ENCODE measurements around the gene NAPSA. TPM values are rescaled to one million over a fixed set of nuclear protein-coding genes. Genes with fewer than 3 reads are reported as not detected.

NAPSA gene
- total and polyA plus RNA-seq, 8 donors: 0.18 to 87.5 (median 1.9) TPM; not detected in 2

- Histone ChIP-seq H3K36me3 (peaks cover 3 to 71% (median 56%) of the 10 kb centered on the region in 4 donors), H3K27ac (no peak overlapping the region), H3K27me3 (no peaks in the 10 kb centered on the region), H3K4me3 (no peak overlapping the region), H3K9me3 (no peaks in the 10 kb centered on the region), H3K4me1 (no peaks in the 10 kb centered on the region)
- DNase-seq: no peak
- TF ChIP-seq CTCF (IDR thresholded peaks at IDR 0.05): no peak
- no peak for TF ChIP-seq POLR2A (IDR thresholded peaks at IDR 0.05)
- no peak for TF ChIP-seq POLR2AphosphoS5 (IDR thresholded peaks at IDR 0.05)
- no peak for TF ChIP-seq EP300 (IDR thresholded peaks at IDR 0.05)
- 95 to 98% (median 96%) methylated on average over 27 to 41 of the region's 41 CpGs for WGBS, 5 donors
- intact Hi-C loops (cut with DNase I; ENCODE audit: low total_unique reads): no loop called here
These were observed 37.3 kb upstream of the NAPSA start for GRCh38 chr19:50402544-50403301.

GRCh38 chr19:50401605-50402450 is 36.4 kb upstream of the NAPSA start:
- intact Hi-C loops (cut with DNase I; ENCODE audit: low total_unique reads): no loop called here

DNA sequence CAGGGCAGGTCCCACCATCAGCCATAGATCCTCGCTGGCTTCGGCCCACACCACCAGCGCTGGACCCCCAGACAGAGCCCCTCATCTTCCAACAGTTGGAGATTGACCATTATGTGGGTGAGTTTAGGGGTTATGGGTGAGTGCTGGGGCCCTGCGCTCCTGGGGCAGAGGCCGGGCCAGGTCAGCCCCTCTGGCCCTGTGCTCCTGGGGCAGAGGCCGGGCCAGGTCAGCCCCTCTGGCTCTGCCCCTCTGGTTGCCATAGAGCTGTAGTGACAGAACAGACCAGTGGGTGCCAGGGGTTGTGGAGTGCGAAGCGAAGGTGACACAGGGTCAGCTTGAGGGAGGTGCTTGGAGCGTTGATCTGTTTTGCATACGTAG is 33.9 kb upstream of the NAPSA start:
- DNase-seq: no peak
- no peaks in the 10 kb centered on the region for H3K4me1 ChIP-seq
- peaks cover 3 to 45% (median 36%) of the 10 kb centered on the region in 4 donors for H3K36me3 ChIP-seq
- 94 to 100% (median 97%) methylated on average over 8 to 10 of the region's 10 CpGs for WGBS, 5 donors
- TF ChIP-seq POLR2A (IDR thresholded peaks at IDR 0.05): no peak
- TF ChIP-seq EP300 (IDR thresholded peaks at IDR 0.05): no peak
- TF ChIP-seq POLR2AphosphoS5 (IDR thresholded peaks at IDR 0.05): no peak
- TF ChIP-seq CTCF (IDR thresholded peaks at IDR 0.05): no peak
- no peaks in the 10 kb centered on the region for H3K9me3 ChIP-seq
- H3K27ac ChIP-seq: no peak overlapping the region
- intact Hi-C loops (cut with DNase I; ENCODE audit: low total_unique reads): no loop called here
- H3K4me3 ChIP-seq: no peak overlapping the region
- H3K27me3 ChIP-seq: no peaks in the 10 kb centered on the region

More at GRCh38 chr19:50401605-50402450, 36.4 kb upstream of the NAPSA start:
- Histone ChIP-seq H3K27ac (no peak overlapping the region), H3K9me3 (no peaks in the 10 kb centered on the region), H3K27me3 (no peaks in the 10 kb centered on the region), H3K4me1 (no peaks in the 10 kb centered on the region), H3K36me3 (peaks cover 3 to 63% (median 49%) of the 10 kb centered on the region in 4 donors), H3K4me3 (no peak overlapping the region)
- 92 to 95% (median 94%) methylated on average over 41 to 48 of the region's 48 CpGs for WGBS, 5 donors
- no peak for DNase-seq
- TF ChIP-seq CTCF (IDR thresholded peaks at IDR 0.05) (no peak), POLR2AphosphoS5 (IDR thresholded peaks at IDR 0.05) (no peak), EP300 (IDR thresholded peaks at IDR 0.05) (no peak), POLR2A (IDR thresholded peaks at IDR 0.05) (no peak)

DNA sequence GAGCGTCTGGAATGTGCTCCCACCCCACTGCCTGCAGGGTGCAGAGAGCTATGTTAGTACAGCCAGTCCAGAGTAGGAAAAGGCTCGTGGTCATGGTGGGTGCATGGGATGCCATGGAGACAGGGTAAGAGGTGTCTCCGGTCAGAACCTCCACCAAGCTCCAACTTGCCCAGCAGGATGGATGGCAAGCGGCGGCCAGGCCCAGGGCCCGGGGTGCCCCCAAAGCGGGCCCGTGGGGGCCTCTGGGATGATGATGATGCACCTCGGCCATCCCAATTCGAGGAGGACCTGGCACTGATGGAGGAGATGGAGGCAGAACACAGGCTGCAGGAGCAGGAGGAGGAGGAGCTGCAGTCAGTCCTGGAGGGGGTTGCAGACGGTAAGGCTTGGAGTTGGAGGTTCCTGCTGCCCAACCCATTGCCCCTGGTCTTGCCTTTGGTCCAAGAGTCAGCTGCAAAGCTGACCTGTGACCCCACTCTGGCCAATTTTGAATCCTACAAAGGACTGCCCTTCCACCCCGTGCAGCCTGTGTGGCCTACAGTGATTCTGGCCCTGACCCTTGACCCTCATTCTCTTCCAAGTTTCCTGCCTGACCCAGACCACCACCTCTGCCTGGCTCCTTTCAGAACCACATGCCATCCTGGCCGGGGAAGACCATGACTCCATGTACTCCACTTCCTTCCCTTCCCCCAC is 33.4 kb upstream of the NAPSA start:
- no peak for TF ChIP-seq EP300 (IDR thresholded peaks at IDR 0.05)
- TF ChIP-seq CTCF (IDR thresholded peaks at IDR 0.05): no peak
- no peak overlapping the region for H3K4me3 ChIP-seq
- no peaks in the 10 kb centered on the region for H3K9me3 ChIP-seq
- WGBS, 5 donors: 86 to 95% (median 93%) methylated on average over 13 of the region's 13 CpGs
- no peaks in the 10 kb centered on the region for H3K4me1 ChIP-seq
- H3K27me3 ChIP-seq: no peaks in the 10 kb centered on the region
- intact Hi-C loops (cut with DNase I; ENCODE audit: low total_unique reads): no loop called here
- DNase-seq: no peak
- peaks cover 3 to 41% (median 32%) of the 10 kb centered on the region in 4 donors for H3K36me3 ChIP-seq
- H3K27ac ChIP-seq: no peak overlapping the region
